OCI-LY3 (cell line): Measurements from ENCODE around the gene MCEE.

Source experiments
- EZH2phosphoT487 ChIP-seq: fragments of 200-600 bp; shearing (Covaris generic); IDR thresholded peaks from 2 replicates; pipeline ENCODE4 v1.6.1; 2018; ENCODE audit warnings: antibody characterized with exemption, mixed run types, low read depth
- TF ChIP-seq, protein P1 (sequence below): fragments of 200-600, 300-600 bp; sonication (generic); IDR thresholded peaks from 2 replicates; pipeline ENCODE4 v1.5.1; 2014; ENCODE audit warnings: antibody characterized with exemption, low read length, low read depth

DNA sequence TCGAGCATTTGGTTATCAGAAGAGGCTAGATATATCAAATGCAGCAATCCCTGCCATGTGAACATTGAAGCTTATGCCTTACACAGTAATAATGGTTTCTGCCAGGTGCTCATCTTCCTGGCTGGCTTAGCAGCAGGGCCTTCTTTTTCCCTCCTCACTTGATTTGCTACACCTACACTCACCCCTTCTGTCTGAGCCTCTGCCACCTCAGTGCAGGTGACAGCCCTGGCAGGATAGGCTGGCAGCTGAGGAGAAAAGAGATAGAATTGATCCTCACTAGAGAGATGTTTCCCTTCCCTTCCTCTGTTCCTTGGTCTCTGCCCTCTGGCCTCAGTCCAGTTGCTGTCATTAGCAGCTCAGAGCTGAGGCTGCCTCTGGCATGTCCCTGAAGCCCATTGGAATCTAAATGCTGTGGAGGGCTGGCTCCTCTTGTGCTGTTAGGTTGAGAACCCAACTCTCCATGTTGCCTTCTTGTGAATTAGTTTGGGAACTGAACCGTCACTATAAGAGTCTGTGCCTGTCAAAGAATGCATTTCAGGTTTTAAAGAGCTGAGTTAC, 18.6 kb upstream of the MCEE start:
- TF ChIP-seq, protein P1, sequence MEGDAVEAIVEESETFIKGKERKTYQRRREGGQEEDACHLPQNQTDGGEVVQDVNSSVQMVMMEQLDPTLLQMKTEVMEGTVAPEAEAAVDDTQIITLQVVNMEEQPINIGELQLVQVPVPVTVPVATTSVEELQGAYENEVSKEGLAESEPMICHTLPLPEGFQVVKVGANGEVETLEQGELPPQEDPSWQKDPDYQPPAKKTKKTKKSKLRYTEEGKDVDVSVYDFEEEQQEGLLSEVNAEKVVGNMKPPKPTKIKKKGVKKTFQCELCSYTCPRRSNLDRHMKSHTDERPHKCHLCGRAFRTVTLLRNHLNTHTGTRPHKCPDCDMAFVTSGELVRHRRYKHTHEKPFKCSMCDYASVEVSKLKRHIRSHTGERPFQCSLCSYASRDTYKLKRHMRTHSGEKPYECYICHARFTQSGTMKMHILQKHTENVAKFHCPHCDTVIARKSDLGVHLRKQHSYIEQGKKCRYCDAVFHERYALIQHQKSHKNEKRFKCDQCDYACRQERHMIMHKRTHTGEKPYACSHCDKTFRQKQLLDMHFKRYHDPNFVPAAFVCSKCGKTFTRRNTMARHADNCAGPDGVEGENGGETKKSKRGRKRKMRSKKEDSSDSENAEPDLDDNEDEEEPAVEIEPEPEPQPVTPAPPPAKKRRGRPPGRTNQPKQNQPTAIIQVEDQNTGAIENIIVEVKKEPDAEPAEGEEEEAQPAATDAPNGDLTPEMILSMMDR = no peak
- TF ChIP-seq EZH2phosphoT487 = no peak
